ENCODE measurements around the gene H3-3A. TPM values are rescaled to one million over a fixed set of nuclear protein-coding genes. Genes with fewer than 3 reads are reported as not detected.
A peak's percentile ranks its signal among the peaks of the same experiment; 100 is the strongest.

H3-3A gene
- total RNA-seq, 4 donors from 2014 or later: 358 to 544 (median 443) TPM

DNA sequence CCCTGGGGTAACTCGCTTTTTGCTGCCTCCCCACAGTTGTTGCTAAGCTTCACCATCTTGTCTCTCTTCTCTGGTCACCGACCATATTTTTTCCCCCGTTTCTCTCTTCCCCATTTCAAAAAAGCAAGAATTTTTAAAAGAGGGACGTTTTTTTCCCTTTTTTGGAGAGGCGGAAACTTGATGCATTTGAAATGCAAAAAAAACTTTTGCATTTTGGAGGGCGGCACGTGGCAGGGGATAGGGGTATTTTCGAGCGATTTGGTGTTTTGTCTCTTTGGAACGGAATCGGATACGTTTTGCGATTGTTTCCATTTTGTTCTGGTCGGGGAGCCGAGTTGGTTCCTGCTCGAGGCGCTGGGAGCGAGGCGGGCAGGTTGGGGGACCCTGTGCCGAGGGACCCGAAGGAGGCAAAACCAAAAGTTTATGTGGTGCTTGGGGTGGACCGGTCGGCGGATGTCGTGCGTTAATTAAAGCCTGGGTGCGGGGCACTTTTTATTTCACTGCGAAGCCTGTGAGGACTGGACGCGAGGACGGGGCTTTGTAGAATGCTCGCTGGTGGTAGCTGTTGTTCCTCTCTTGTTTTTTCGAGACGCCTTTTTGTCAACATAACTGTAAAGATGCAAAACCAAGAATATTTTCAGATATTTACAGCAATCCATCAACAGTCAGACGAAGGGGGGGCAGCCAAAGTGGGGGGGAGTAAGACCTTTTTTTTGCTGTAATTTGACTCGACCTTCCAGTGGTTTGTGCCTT is 884 bp downstream of the H3-3A start:
- peaks cover 7 to 63% (median 38%) of the 10 kb centered on the region in 3 donors for H3K4me1 ChIP-seq
- 0 to 1% methylated on average over 26 to 27 of the region's 36 CpGs for WGBS, 2 donors
- peak overlapping the region; percentile 96 to 100 (median 99) for H3K27ac ChIP-seq
- H3K36me3 ChIP-seq: peaks cover 0 to 41% (median 5%) of the 10 kb centered on the region in 3 donors
- TF ChIP-seq, protein P1, sequence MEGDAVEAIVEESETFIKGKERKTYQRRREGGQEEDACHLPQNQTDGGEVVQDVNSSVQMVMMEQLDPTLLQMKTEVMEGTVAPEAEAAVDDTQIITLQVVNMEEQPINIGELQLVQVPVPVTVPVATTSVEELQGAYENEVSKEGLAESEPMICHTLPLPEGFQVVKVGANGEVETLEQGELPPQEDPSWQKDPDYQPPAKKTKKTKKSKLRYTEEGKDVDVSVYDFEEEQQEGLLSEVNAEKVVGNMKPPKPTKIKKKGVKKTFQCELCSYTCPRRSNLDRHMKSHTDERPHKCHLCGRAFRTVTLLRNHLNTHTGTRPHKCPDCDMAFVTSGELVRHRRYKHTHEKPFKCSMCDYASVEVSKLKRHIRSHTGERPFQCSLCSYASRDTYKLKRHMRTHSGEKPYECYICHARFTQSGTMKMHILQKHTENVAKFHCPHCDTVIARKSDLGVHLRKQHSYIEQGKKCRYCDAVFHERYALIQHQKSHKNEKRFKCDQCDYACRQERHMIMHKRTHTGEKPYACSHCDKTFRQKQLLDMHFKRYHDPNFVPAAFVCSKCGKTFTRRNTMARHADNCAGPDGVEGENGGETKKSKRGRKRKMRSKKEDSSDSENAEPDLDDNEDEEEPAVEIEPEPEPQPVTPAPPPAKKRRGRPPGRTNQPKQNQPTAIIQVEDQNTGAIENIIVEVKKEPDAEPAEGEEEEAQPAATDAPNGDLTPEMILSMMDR (IDR thresholded peaks at IDR 0.05): no peak
- TF ChIP-seq POLR2A (IDR thresholded peaks at IDR 0.05): peak in 1 of 4 donors; percentile 19
- no peak for DNase-seq
- no peaks in the 10 kb centered on the region for H3K27me3 ChIP-seq
- no peaks in the 10 kb centered on the region for H3K9me3 ChIP-seq
- intact Hi-C loops (cut with DNase I): loop anchor here (10.0 kb wide), 1 partner anchor 69 kb away; the partner anchor contains the start of gene SDE2
- peak overlapping the region; percentile 80 to 87 (median 84) for H3K4me3 ChIP-seq

GRCh38 chr1:226063977-226064815 is 1.7 kb downstream of the H3-3A start:
- peak in 2 of 4 donors; percentile 15 to 60 for TF ChIP-seq POLR2A (IDR thresholded peaks at IDR 0.05)
- TF ChIP-seq, protein P1 (IDR thresholded peaks at IDR 0.05): peak; percentile 57 to 95 (median 88)
- H3K4me1 ChIP-seq: peaks cover 7 to 71% (median 38%) of the 10 kb centered on the region in 3 donors
- peaks cover 0 to 41% (median 7%) of the 10 kb centered on the region in 3 donors for H3K36me3 ChIP-seq
- peak overlapping the region; percentile 80 to 87 (median 84) for H3K4me3 ChIP-seq
- DNase-seq: no peak
- WGBS, 2 donors: 1% methylated on average over 17 of the region's 17 CpGs
- H3K27me3 ChIP-seq: no peaks in the 10 kb centered on the region
- no peaks in the 10 kb centered on the region for H3K9me3 ChIP-seq
- intact Hi-C loops (cut with DNase I): loop anchor here (10.0 kb wide), 1 partner anchor 69 kb away; the partner anchor contains the start of gene SDE2
- H3K27ac ChIP-seq: peak overlapping the region; percentile 96 to 100 (median 99)

DNA sequence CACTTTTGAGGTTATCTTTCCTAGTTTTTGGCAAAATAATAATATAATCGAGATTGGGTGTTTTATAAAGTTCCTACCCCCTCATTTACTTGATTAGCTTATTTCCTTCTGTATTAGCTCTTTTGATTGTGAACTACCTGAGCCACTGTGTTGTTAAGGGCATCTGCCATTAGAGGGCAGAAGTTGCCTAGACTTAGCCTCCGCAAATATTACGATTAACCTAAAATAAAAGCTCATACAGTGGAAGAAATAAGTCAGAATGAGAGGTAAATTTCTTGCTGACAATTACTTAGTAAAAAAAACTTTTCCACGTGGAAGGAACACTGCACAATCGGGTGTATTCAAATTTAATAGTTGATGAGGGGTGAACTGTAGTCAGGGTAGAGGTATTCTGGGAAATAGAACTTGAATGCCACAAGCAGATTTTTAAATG is 2.3 kb downstream of the H3-3A start:
- 0 to 1% methylated on average over 5 of the region's 5 CpGs for WGBS, 2 donors
- Histone ChIP-seq H3K27me3 (no peaks in the 10 kb centered on the region), H3K9me3 (no peaks in the 10 kb centered on the region), H3K36me3 (peaks cover 0 to 45% (median 9%) of the 10 kb centered on the region in 3 donors), H3K4me3 (peak overlapping the region; percentile 80 to 87 (median 84)), H3K4me1 (peaks cover 7 to 75% (median 38%) of the 10 kb centered on the region in 3 donors), H3K27ac (peak overlapping the region in 3 of 4 donors; percentile 99 to 100 (median 99))
- no peak for TF ChIP-seq POLR2A (IDR thresholded peaks at IDR 0.05)
- TF ChIP-seq, protein P1 (IDR thresholded peaks at IDR 0.05): peak in 4 of 6 experiments; percentile 59 to 82 (median 72)
- no peak for DNase-seq
- intact Hi-C loops (cut with DNase I): loop anchor here (5.0 to 10.0 kb wide), 2 partner anchors 57 to 70 kb away; partner anchors contain the start of gene SDE2

DNA sequence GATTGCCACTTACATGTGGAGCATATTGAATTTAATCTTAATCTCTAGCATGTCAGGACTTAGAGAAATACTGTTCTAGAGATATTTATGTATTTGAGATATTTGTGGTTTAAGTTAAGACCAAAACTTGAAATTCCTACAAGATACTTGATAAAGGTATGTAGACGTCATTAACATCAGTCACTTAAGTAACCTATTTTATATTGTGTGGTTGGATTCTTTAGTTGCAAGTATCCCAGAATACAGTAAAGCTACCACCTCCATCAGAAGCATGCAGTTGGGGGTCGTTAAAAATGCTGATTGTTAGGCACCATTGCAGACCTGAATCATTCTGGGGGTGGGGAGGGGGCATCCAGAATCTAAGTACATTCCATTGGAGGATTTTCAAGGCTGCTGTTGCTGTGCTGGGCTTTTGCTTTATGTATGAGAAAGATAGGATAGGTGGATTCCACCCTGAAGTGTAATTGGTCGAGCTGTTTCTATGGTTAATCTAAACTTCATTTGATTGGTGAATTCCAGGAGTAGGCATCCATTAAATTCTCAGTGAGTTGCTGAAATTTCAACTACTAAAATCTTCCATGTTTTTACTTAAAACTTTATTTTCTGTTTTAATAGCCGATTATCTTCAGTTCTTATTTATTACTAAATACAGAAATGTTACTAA is 4.0 kb downstream of the H3-3A start:
- H3K4me3 ChIP-seq: no peak overlapping the region
- H3K9me3 ChIP-seq: no peaks in the 10 kb centered on the region
- no peak for DNase-seq
- no peak overlapping the region for H3K27ac ChIP-seq
- TF ChIP-seq, protein P1 (IDR thresholded peaks at IDR 0.05): no peak
- TF ChIP-seq POLR2A (IDR thresholded peaks at IDR 0.05): no peak
- peaks cover 2 to 65% (median 31%) of the 10 kb centered on the region in 3 donors for H3K4me1 ChIP-seq
- H3K36me3 ChIP-seq: peaks cover 2 to 59% (median 14%) of the 10 kb centered on the region in 3 donors
- intact Hi-C loops (cut with DNase I): loop anchor here (5.0 to 10.0 kb wide), 2 partner anchors 56 to 72 kb away; partner anchors contain the start of gene SDE2
- H3K27me3 ChIP-seq: no peaks in the 10 kb centered on the region
- WGBS, 2 donors: 29 to 39% methylated on average over 4 of the region's 4 CpGs
